OCI-LY7 (cell line): ENCODE data around the gene ZNF649. TPM values are rescaled to one million over a fixed set of nuclear protein-coding genes. Genes with fewer than 3 reads are reported as not detected.

Experiments used
- BruUV-seq: library from RNA; stranded (reverse); fragments of 400-500 nt; replicated peaks from 2 replicates; lab custom pipeline; 2021; lab: Mats Ljungman, UMichigan
- CTCF ChIA-PET: fragments of 300-600 bp; sonication (Branson Sonifier 250); formaldehyde crosslinking; loops from one replicate; lab custom pipeline; 2022; ENCODE audit warnings: antibody characterized with exemption; ENCODE audit not compliant: unreplicated experiment; lab: Charles Lee
- POLR2A ChIA-PET: fragments of 300-600 bp; sonication (Branson Sonifier 250); formaldehyde crosslinking; loops from one replicate; lab custom pipeline; 2022; ENCODE audit warnings: antibody characterized with exemption; lab: Charles Lee
- DNase-seq: peaks from one replicate; pipeline ENCODE4 v3.0.0-alpha.2; 2015; ENCODE audit warnings: low spot score
- H2AFZ ChIP-seq: fragments of 200-600 bp; sonication (generic), shearing (Covaris generic); 2 replicates; pipeline ENCODE4 v1.6.1; 2014; ENCODE audit warnings: mild to moderate bottlenecking, antibody characterized with exemption, low read length, moderate library complexity
- H3K27ac ChIP-seq: fragments of 200-600 bp; sonication (generic); 2 replicates; pipeline ENCODE4 v1.5.1; 2014; ENCODE audit warnings: mixed run types, low read depth, mild to moderate bottlenecking, moderate library complexity, low read length, inconsistent platforms; ENCODE audit not compliant: poor library complexity, severe bottlenecking
- H3K36me3 ChIP-seq: fragments of 200-600 bp; sonication (generic); 2 replicates; pipeline ENCODE4 v1.6.1; 2014; ENCODE audit warnings: mild to moderate bottlenecking, antibody characterized with exemption, low read length, moderate library complexity, mixed read lengths; ENCODE audit not compliant: insufficient read depth
- H3K4me1 ChIP-seq: fragments of 200-600 bp; sonication (generic); 2 replicates; pipeline ENCODE4 v1.5.1; 2014; ENCODE audit warnings: mild to moderate bottlenecking, low read length; ENCODE audit not compliant: insufficient read depth, poor library complexity, severe bottlenecking
- H3K4me2 ChIP-seq: fragments of 200-600 bp; sonication (generic); 2 replicates; pipeline ENCODE4 v1.6.1; 2014; ENCODE audit warnings: mild to moderate bottlenecking, low read length
- H3K4me3 ChIP-seq: fragments of 200-600 bp; sonication (generic); 2 replicates; pipeline ENCODE4 v1.5.1; 2014; ENCODE audit warnings: mild to moderate bottlenecking, low read depth, low read length; ENCODE audit not compliant: poor library complexity, severe bottlenecking
- H3K79me2 ChIP-seq: fragments of 200-600 bp; sonication (generic); 2 replicates; pipeline ENCODE4 v1.6.1; 2016; ENCODE audit warnings: low read depth, mild to moderate bottlenecking, low read length, moderate library complexity, mixed read lengths; ENCODE audit not compliant: insufficient read depth
- H3K9me2 ChIP-seq: fragments of 200-600 bp; sonication (generic); 2 replicates; pipeline ENCODE4 v1.6.1; 2016; ENCODE audit warnings: mild to moderate bottlenecking, low read length, mixed read lengths; ENCODE audit not compliant: insufficient read depth
- H3K9me3 ChIP-seq: fragments of 200-600 bp; sonication (generic); 2 replicates; pipeline ENCODE4 v1.6.1; 2014; ENCODE audit warnings: mild to moderate bottlenecking, mixed run types, low read length, mixed read lengths
- H4K20me1 ChIP-seq: fragments of 200-600 bp; sonication (generic); 2 replicates; pipeline ENCODE4 v1.6.1; 2014; ENCODE audit warnings: mild to moderate bottlenecking, antibody characterized with exemption, low read length, moderate library complexity, mixed read lengths; ENCODE audit not compliant: insufficient read depth
- CTCF ChIP-seq: fragments of 200-600 bp; sonication (generic); conservative IDR thresholded peaks from 2 replicates; pipeline ENCODE4 v1.5.1; 2014; ENCODE audit warnings: mild to moderate bottlenecking, antibody characterized with exemption, low read length, moderate library complexity, mixed read lengths
- EZH2phosphoT487 ChIP-seq: fragments of 200-600 bp; sonication (generic); IDR thresholded peaks from 2 replicates; pipeline ENCODE4 v1.6.1; 2018; ENCODE audit warnings: low read depth, borderline replicate concordance, mild to moderate bottlenecking, mixed run types, antibody characterized with exemption, low read length, moderate library complexity, mixed read lengths
- intact Hi-C: fragments of 100-400 bp; cut with micrococcal nuclease; formaldehyde crosslinking; loops from one replicate; pipeline ENCODE4 v1.10.0; 2022; ENCODE audit not compliant: unreplicated experiment
- total RNA-seq, 2 experiments: library from RNA; depleted of rRNA in 1 of 2; stranded (reverse); fragments of >200 nt in 1 of 2; shearing (Covaris generic) in 1 of 2; gene quantifications; 2 replicates each; pipeline ENCODE4 v1.2.3, GENCODE V29; 2014 to 2022

ZNF649 gene
- total RNA-seq, 2 experiments from 2014 or later, result 2.4 to 5.9 TPM

- Histone ChIP-seq H3K9me2 (no peaks in the 10 kb centered on the region), H3K4me2 (peak overlapping the region; percentile 59), H4K20me1 (no peaks in the 10 kb centered on the region), H2AFZ (peak overlapping the region; percentile 81), H3K79me2 (no peaks in the 10 kb centered on the region), H3K27ac (no peak overlapping the region), H3K9me3 (peaks cover 35% of the 10 kb centered on the region), H3K4me3 (peak overlapping the region; percentile 75), H3K36me3 (peaks cover 14% of the 10 kb centered on the region), H3K4me1 (no peaks in the 10 kb centered on the region)
- intact Hi-C loops, result loop anchor here (10.0 kb wide), 1 partner anchor 308 kb away; no protein-coding TSS in a partner anchor
- TF ChIP-seq CTCF, result no peak
- no peak for TF ChIP-seq EZH2phosphoT487
- BruUV-seq, result no TSS peak
- CTCF ChIA-PET, result no interaction called here
- POLR2A ChIA-PET, result no interaction called here
- DNase-seq, result no peak
These were observed 21.6 kb upstream of the ZNF649 start for GRCh38 chr19:51926426-51926783.

- Histone ChIP-seq H3K79me2 (no peaks in the 10 kb centered on the region), H3K27ac (no peak overlapping the region), H3K9me2 (no peaks in the 10 kb centered on the region), H3K4me2 (no peak overlapping the region), H4K20me1 (no peaks in the 10 kb centered on the region), H3K4me1 (no peaks in the 10 kb centered on the region), H2AFZ (no peak overlapping the region), H3K9me3 (peaks cover 46% of the 10 kb centered on the region), H3K36me3 (no peaks in the 10 kb centered on the region), H3K4me3 (no peak overlapping the region)
- DNase-seq, result peak; percentile 28
- POLR2A ChIA-PET, result no interaction called here
- TF ChIP-seq EZH2phosphoT487, result no peak
- TF ChIP-seq CTCF, result no peak
- BruUV-seq, result no TSS peak
- CTCF ChIA-PET, result no interaction called here
- intact Hi-C loops, result loop anchor here (10.0 kb wide), 1 partner anchor 313 kb away; no protein-coding TSS in a partner anchor
These were observed 17.1 kb upstream of the ZNF649 start for GRCh38 chr19:51921949-51922348.

- no peak for DNase-seq
These were observed 14.8 kb upstream of the ZNF649 start for GRCh38 chr19:51919606-51920005.

More at GRCh38 chr19:51919606-51920005, 14.8 kb upstream of the ZNF649 start:
- H2AFZ ChIP-seq, result no peak overlapping the region
- no peaks in the 10 kb centered on the region for H3K9me2 ChIP-seq
- H3K9me3 ChIP-seq, result peaks cover 60% of the 10 kb centered on the region
- TF ChIP-seq CTCF (no peak), EZH2phosphoT487 (no peak)
- intact Hi-C loops, result loop anchor here (10.0 kb wide), 1 partner anchor 315 kb away; no protein-coding TSS in a partner anchor
- no peak overlapping the region for H3K4me2 ChIP-seq
- no peaks in the 10 kb centered on the region for H3K79me2 ChIP-seq
- peaks cover 8% of the 10 kb centered on the region for H3K4me1 ChIP-seq
- no peaks in the 10 kb centered on the region for H3K36me3 ChIP-seq
- no TSS peak for BruUV-seq
- H3K27ac ChIP-seq, result no peak overlapping the region
- ChIA-PET POLR2A (no interaction called here), CTCF (no interaction called here)
- H3K4me3 ChIP-seq, result no peak overlapping the region
- H4K20me1 ChIP-seq, result no peaks in the 10 kb centered on the region
